Measurements from ENCODE around the gene CDK9.

Gene CDK9

DNA sequence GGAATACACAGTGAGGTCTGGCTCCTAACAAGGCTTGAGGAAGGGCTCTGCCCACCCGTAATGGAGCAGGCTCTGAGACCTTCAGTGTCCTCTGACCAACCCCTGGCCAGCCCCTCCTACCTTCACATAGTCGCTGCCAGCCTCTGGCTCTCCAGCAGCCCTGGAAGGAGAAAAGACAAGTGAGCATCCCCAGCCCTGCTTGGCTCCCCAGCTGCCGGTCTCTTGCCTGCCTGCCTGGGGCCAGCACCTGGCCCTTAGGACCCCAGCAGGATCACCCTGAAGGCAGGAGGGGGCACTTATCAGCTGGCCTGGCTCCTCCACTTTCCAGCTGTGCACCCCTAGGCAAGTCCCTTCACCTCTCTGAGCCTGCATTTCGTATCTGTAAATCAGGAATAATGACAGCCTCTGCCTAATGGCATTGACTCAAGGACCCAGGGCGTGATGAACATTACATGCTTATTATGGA is 24.3 kb upstream of the CDK9 start:
- Histone ChIP-seq H2AFZ (ENCODE audit: low read depth, low read length, severe bottlenecking) (no peak overlapping the region), H3F3A (ENCODE audit: insufficient read depth) (no peaks in the 10 kb centered on the region), H4K20me1 (ENCODE audit: low read depth, low read length) (no peaks in the 10 kb centered on the region), H3K27me3 (ENCODE audit: low read length) (no peaks in the 10 kb centered on the region), H3K9ac (ENCODE audit: low read length) (no peak overlapping the region), H3K9me3 (ENCODE audit: insufficient read depth, low read length) (no peaks in the 10 kb centered on the region), H3K4me3 (ENCODE audit: insufficient read depth, low read length, poor library complexity, severe bottlenecking) (no peak overlapping the region), H3K4me2 (ENCODE audit: low read depth, low read length, poor library complexity, severe bottlenecking) (no peak overlapping the region), H3K79me2 (ENCODE audit: insufficient read depth, low read length) (no peaks in the 10 kb centered on the region), H3K9me2 (replicated peaks; ENCODE audit: insufficient read depth, low read length) (no peaks in the 10 kb centered on the region), H3K27ac (ENCODE audit: low read depth, low read length) (no peak overlapping the region), H3K36me3 (ENCODE audit: low read length) (no peaks in the 10 kb centered on the region)
- no peak for TF ChIP-seq EZH2phosphoT487 (conservative IDR thresholded peaks at IDR 0.05; ENCODE audit: low read length)
- TF ChIP-seq, protein P1, sequence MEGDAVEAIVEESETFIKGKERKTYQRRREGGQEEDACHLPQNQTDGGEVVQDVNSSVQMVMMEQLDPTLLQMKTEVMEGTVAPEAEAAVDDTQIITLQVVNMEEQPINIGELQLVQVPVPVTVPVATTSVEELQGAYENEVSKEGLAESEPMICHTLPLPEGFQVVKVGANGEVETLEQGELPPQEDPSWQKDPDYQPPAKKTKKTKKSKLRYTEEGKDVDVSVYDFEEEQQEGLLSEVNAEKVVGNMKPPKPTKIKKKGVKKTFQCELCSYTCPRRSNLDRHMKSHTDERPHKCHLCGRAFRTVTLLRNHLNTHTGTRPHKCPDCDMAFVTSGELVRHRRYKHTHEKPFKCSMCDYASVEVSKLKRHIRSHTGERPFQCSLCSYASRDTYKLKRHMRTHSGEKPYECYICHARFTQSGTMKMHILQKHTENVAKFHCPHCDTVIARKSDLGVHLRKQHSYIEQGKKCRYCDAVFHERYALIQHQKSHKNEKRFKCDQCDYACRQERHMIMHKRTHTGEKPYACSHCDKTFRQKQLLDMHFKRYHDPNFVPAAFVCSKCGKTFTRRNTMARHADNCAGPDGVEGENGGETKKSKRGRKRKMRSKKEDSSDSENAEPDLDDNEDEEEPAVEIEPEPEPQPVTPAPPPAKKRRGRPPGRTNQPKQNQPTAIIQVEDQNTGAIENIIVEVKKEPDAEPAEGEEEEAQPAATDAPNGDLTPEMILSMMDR (IDR thresholded peaks at IDR 0.05; ENCODE audit: insufficient read depth, low read length, poor library complexity, severe bottlenecking), result no peak

DNA sequence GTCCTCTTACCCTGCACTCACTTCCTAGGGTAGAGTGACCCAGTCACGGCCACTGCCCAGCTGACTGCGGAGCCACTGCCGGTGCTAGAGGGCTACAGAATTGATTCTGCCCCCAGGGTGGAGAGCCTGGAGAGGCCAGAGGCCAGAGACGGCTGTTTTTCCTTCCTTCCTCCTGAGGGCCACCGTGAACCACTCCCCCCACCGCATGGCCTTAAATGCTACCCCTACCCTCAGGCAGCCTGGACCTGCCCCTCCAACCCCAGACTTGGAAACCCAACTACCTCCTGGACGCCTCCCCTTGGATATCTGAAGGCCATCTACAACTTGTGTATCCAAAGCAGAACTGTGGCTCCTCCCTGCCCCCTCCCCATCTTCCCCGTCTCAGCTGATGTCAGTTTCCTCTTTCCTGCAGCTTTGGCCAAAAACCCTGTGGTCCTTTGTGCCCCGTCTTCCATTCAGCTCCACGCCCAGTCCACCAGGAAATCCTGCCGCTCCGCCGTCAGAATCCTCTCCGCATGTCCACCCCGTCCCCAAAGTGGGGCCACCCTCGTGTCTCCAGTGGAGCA is 23.6 kb upstream of the CDK9 start:
- Histone ChIP-seq H3K9me2 (replicated peaks; ENCODE audit: insufficient read depth, low read length) (no peaks in the 10 kb centered on the region), H3F3A (ENCODE audit: insufficient read depth) (no peaks in the 10 kb centered on the region), H3K9me3 (ENCODE audit: insufficient read depth, low read length) (no peaks in the 10 kb centered on the region), H2AFZ (ENCODE audit: low read depth, low read length, severe bottlenecking) (no peak overlapping the region), H3K79me2 (ENCODE audit: insufficient read depth, low read length) (no peaks in the 10 kb centered on the region), H4K20me1 (ENCODE audit: low read depth, low read length) (no peaks in the 10 kb centered on the region), H3K27ac (ENCODE audit: low read depth, low read length) (no peak overlapping the region), H3K4me3 (ENCODE audit: insufficient read depth, low read length, poor library complexity, severe bottlenecking) (no peak overlapping the region), H3K36me3 (ENCODE audit: low read length) (no peaks in the 10 kb centered on the region), H3K9ac (ENCODE audit: low read length) (no peak overlapping the region), H3K4me2 (ENCODE audit: low read depth, low read length, poor library complexity, severe bottlenecking) (no peak overlapping the region), H3K27me3 (ENCODE audit: low read length) (no peaks in the 10 kb centered on the region)
- no peak for TF ChIP-seq EZH2phosphoT487 (conservative IDR thresholded peaks at IDR 0.05; ENCODE audit: low read length)
- TF ChIP-seq, protein P1 (IDR thresholded peaks at IDR 0.05; ENCODE audit: insufficient read depth, low read length, poor library complexity, severe bottlenecking), result no peak

DNA sequence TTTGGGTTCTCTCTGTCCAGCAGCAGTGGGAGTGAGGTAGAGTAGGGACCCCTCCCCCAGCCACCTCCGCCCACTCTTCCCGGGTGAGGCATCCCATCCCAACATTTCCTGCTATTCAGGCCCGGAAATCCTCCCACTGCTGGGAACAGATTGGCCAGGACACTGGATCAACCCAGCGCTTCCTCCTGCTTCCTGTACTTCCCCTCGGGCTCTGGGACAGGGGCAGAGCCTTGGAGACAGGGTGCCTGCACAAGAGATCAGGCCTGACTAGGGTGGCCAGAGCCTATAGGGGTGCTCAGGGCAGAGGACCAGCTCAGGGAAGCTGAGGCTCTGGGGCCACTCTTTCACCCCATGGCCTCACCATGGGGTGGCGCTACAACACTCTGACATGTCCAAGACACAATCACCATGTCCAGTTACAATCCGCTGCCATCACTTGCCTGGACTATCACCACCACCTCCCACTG is 21.9 kb upstream of the CDK9 start:
- TF ChIP-seq, protein P1 (IDR thresholded peaks at IDR 0.05; ENCODE audit: insufficient read depth, low read length, poor library complexity, severe bottlenecking), result no peak
- no peak for TF ChIP-seq EZH2phosphoT487 (conservative IDR thresholded peaks at IDR 0.05; ENCODE audit: low read length)
- Histone ChIP-seq H3K9me3 (ENCODE audit: insufficient read depth, low read length) (no peaks in the 10 kb centered on the region), H2AFZ (ENCODE audit: low read depth, low read length, severe bottlenecking) (no peak overlapping the region), H3K27me3 (ENCODE audit: low read length) (no peaks in the 10 kb centered on the region), H3K4me3 (ENCODE audit: insufficient read depth, low read length, poor library complexity, severe bottlenecking) (no peak overlapping the region), H3K9ac (ENCODE audit: low read length) (no peak overlapping the region), H3F3A (ENCODE audit: insufficient read depth) (no peaks in the 10 kb centered on the region), H3K27ac (ENCODE audit: low read depth, low read length) (no peak overlapping the region), H3K9me2 (replicated peaks; ENCODE audit: insufficient read depth, low read length) (no peaks in the 10 kb centered on the region), H4K20me1 (ENCODE audit: low read depth, low read length) (no peaks in the 10 kb centered on the region), H3K4me2 (ENCODE audit: low read depth, low read length, poor library complexity, severe bottlenecking) (no peak overlapping the region), H3K36me3 (ENCODE audit: low read length) (no peaks in the 10 kb centered on the region), H3K79me2 (ENCODE audit: insufficient read depth, low read length) (no peaks in the 10 kb centered on the region)

All from SU-DHL-6 (cell line).